K562 (cell line): ENCODE data around the gene C22orf31. TPM values are rescaled to one million over a fixed set of nuclear protein-coding genes. Genes with fewer than 3 reads are reported as not detected.

Source experiments
- ATAC-seq: fragments of 200-7000 bp; cut with Tn5 transposase; 3 replicates; pipeline ENCODE4 v1.9.1; 2020; ENCODE audit warnings: moderate library complexity
- BruUV-seq: library from RNA; stranded (reverse); fragments of 400-500 nt; replicated peaks from 2 replicates; lab custom pipeline; 2021; lab: Mats Ljungman, UMichigan
- CTCF ChIA-PET: fragments of 300-600 bp; formaldehyde crosslinking; extraction: SDS; loops from one replicate; lab custom pipeline; 2021; ENCODE audit warnings: low intra/inter-chr PET ratio; lab: Yijun Ruan, JAX
- POLR2A ChIA-PET: fragments of 300-600, 350-650 bp; sonication (Branson Sonifier 250); formaldehyde crosslinking; extraction: SDS; loops from one replicate; lab custom pipeline; 2021; ENCODE audit warnings: antibody characterized with exemption, inconsistent platforms; lab: Yijun Ruan, JAX
- DNase-seq, 4 experiments: peaks; one replicate each; pipeline versions ENCODE4 v3.0.0 to v3.0.0-alpha.2; 2011 to 2018; ENCODE audit warnings: low spot score in 3 of 4, mixed read lengths in 3 of 4; ENCODE audit errors: extremely low read depth in 1 of 4
- FAIRE-seq: peaks from 2 replicates; lab custom pipeline; 2011; peaks lifted over from hg19 to GRCh38; lab: Jason Lieb, UNC
- H2AFZ ChIP-seq: 2 replicates; pipeline ENCODE4 v1.6.0; 2011; ENCODE audit warnings: low read depth, low read length, control low read depth, inconsistent platforms
- H3K27ac ChIP-seq: fragments of 200-600 bp; 3 replicates; pipeline ENCODE4 v1.8.0; 2011; ENCODE audit warnings: low read depth, mild to moderate bottlenecking, control low read depth, inconsistent platforms, low read length, moderate library complexity, mixed read lengths; ENCODE audit errors: extremely low read depth
- H3K27me3 ChIP-seq, 2 experiments: fragments of 300-600 bp in 1 of 2; 2 replicates in 1 of 2; 3 replicates in 1 of 2; pipeline versions ENCODE4 v1.6.0 to v1.8.0; 2011; ENCODE audit warnings: inconsistent platforms in 2 of 2, low read length in 2 of 2, mild to moderate bottlenecking in 1 of 2, mixed read lengths in 1 of 2, moderate library complexity in 1 of 2; ENCODE audit not compliant: control insufficient read depth in 2 of 2, insufficient read depth in 2 of 2
- H3K36me3 ChIP-seq: fragments of 300-600 bp; 3 replicates; pipeline ENCODE4 v1.8.0; 2011; ENCODE audit warnings: mild to moderate bottlenecking, low read length, inconsistent platforms; ENCODE audit not compliant: control insufficient read depth, insufficient read depth
- H3K4me1 ChIP-seq, 2 experiments: fragments of 200-600 bp in 1 of 2; replicated peaks in 1 of 2; 2 replicates in 1 of 2; 3 replicates in 1 of 2; pipeline versions ENCODE4 v1.5.1 to v1.8.0; 2011; ENCODE audit warnings: inconsistent platforms in 2 of 2, low read length in 2 of 2, mild to moderate bottlenecking in 1 of 2, mixed read lengths in 1 of 2, moderate library complexity in 1 of 2; ENCODE audit not compliant: control insufficient read depth in 2 of 2, insufficient read depth in 2 of 2
- H3K4me2 ChIP-seq: 2 replicates; pipeline ENCODE4 v1.6.1; 2011; ENCODE audit warnings: low read length, control low read depth, inconsistent platforms, mixed read lengths; ENCODE audit not compliant: insufficient read depth
- H3K4me3 ChIP-seq: fragments of 200-600 bp; sonication (generic), shearing (Covaris generic); 2 replicates; pipeline ENCODE4 v1.5.1; 2016; ENCODE audit warnings: control low read depth, inconsistent platforms
- H3K79me2 ChIP-seq: fragments of 200-600 bp; 3 replicates; pipeline ENCODE4 v1.8.0; 2011; ENCODE audit warnings: low read length, inconsistent platforms; ENCODE audit not compliant: control insufficient read depth, insufficient read depth
- H3K9ac ChIP-seq, 2 experiments: 2 replicates each; pipeline versions ENCODE4 v1.6.0 to v1.6.1; 2011; ENCODE audit warnings: low read depth in 2 of 2, low read length in 2 of 2, control low read depth in 1 of 2, inconsistent platforms in 1 of 2, mild to moderate bottlenecking in 1 of 2, mixed read lengths in 1 of 2; ENCODE audit not compliant: insufficient read depth in 1 of 2
- H3K9me1 ChIP-seq: one replicate; pipeline ENCODE4 v1.6.0; 2011; ENCODE audit warnings: inconsistent platforms, mild to moderate bottlenecking, low read length, moderate library complexity; ENCODE audit not compliant: control insufficient read depth, insufficient read depth
- H3K9me3 ChIP-seq: replicated peaks from 2 replicates; pipeline ENCODE4 v1.5.1; 2011; ENCODE audit warnings: low read depth, low read length, inconsistent platforms; ENCODE audit not compliant: control insufficient read depth, insufficient read depth
- H4K20me1 ChIP-seq: replicated peaks from 2 replicates; pipeline ENCODE4 v1.6.1; 2011; ENCODE audit warnings: low read length, inconsistent platforms, mixed read lengths; ENCODE audit not compliant: control insufficient read depth, insufficient read depth
- MEF2D ChIP-seq: conservative IDR thresholded peaks from 2 replicates; pipeline ENCODE4 v1.6.1; 2016; ENCODE audit warnings: low read depth, missing genetic modification characterization, missing compliant biosample characterization
- RNF2 ChIP-seq: sonication (generic); IDR thresholded peaks from 2 replicates; pipeline ENCODE4 v1.6.1; 2016
- TOE1 ChIP-seq, 2 experiments: fragments of 450-650 bp in 1 of 2; sonication (generic) in 1 of 2; formaldehyde crosslinking in 1 of 2; IDR thresholded peaks; 2 replicates each; pipeline versions ENCODE4 v1.7.1 to v1.8.0; 2016 to 2022; ENCODE audit warnings: borderline replicate concordance in 2 of 2, mild to moderate bottlenecking in 2 of 2, antibody characterized with exemption in 1 of 2, inconsistent platforms in 1 of 2, low read depth in 1 of 2, missing genetic modification reagents in 1 of 2, moderate library complexity in 1 of 2
- ZEB2 ChIP-seq: fragments of 450-650 bp; IDR thresholded peaks from 2 replicates; pipeline ENCODE4 v1.6.1; 2016
- ZNF121 ChIP-seq: sonication (generic); formaldehyde crosslinking; conservative IDR thresholded peaks from 2 replicates; pipeline ENCODE4 v1.8.0; 2022; ENCODE audit warnings: missing genetic modification reagents
- ZNF354B ChIP-seq: fragments of 250-450 bp; sonication (Bioruptor Pico); IDR thresholded peaks from 2 replicates; pipeline ENCODE4 v1.4.0; 2020
- ZNF511 ChIP-seq: sonication (generic); formaldehyde crosslinking; IDR thresholded peaks from 2 replicates; pipeline ENCODE4 v1.8.0; 2022; ENCODE audit warnings: mild to moderate bottlenecking, missing genetic modification reagents
- WGBS: fragments of 100-300 bp; shearing (Covaris generic); methylation state at CpG from one replicate; pipeline ENCODE4 v1.1.6; 2016; ENCODE audit warnings: low coverage, mixed read lengths; ENCODE audit not compliant: insufficient coverage; ENCODE audit errors: missing lambda C conversion rate; 5-methylcytosine and 5-hydroxymethylcytosine counted together
- in situ Hi-C: fragments of 300-500 bp; cut with MboI; formaldehyde crosslinking; loops from 4 replicates; pipeline ENCODE4 v1.15.0; 2018; ENCODE audit warnings: inconsistent platforms, mixed read lengths
- intact Hi-C: fragments of 100-400 bp; cut with micrococcal nuclease; formaldehyde crosslinking; loops from 2 replicates; pipeline ENCODE4 v1.14.2; 2022
- polyA plus RNA-seq, 8 experiments: library from polyadenylated mRNA; depleted of rRNA in 4 of 8; stranded (reverse) in 5 of 8; unstranded in 3 of 8; fragments of >200 nt; fragmentation: Nextera tagmentation in 2 of 8; fragmentation: Illumina TruSeq in 1 of 8; extraction: Ambion mirVana in 2 of 8; extraction: Trizol in 1 of 8; gene quantifications; 2 replicates each; pipeline versions ENCODE4 v1.2.1 to v1.2.3, GENCODE V29; 2011 to 2014; ENCODE audit warnings: inconsistent platforms in 1 of 8, missing spikeins in 1 of 8
- total RNA-seq, 7 experiments: library from RNA; depleted of rRNA in 6 of 7; stranded (reverse); fragments of >200 nt in 6 of 7; fragmentation: Illumina TruSeq in 2 of 7; extraction: Trizol in 2 of 7; gene quantifications; 2 replicates each; pipeline versions ENCODE4 v1.2.1 to v1.2.3, GENCODE V29; 2011 to 2021; ENCODE audit warnings: low replicate concordance in 1 of 7

C22orf31 gene
- total and polyA plus RNA-seq, 9 of the 15 experiments (the other 6 are each of a cell fraction or from before 2014, with no cell fraction given), result not detected

GRCh38 chr22:29087012-29087411 is 25.4 kb upstream of the C22orf31 start:
- Histone ChIP-seq H3K9me1 (no peaks in the 10 kb centered on the region), H4K20me1 (no peaks in the 10 kb centered on the region), H3K36me3 (no peaks in the 10 kb centered on the region), H3K4me1 (peaks cover 0 to 31% of the 10 kb centered on the region in 2 experiments; a peak in 4 of 5 replicates), H3K79me2 (no peaks in the 10 kb centered on the region; the same call in 2 of the 3 replicates), H2AFZ (no peak overlapping the region), H3K9me3 (no peaks in the 10 kb centered on the region), H3K27ac (no peak overlapping the region), H3K4me3 (no peak overlapping the region), H3K27me3 (no peaks in the 10 kb centered on the region), H3K4me2 (no peak overlapping the region), H3K9ac (no peak overlapping the region)
- intact Hi-C loops (no loop called here), in situ Hi-C loops (no loop called here)
- no peak for FAIRE-seq
- DNase-seq, result no peak
- POLR2A ChIA-PET, result no interaction called here
- no peak for ATAC-seq
- no TSS peak for BruUV-seq
- CTCF ChIA-PET, result no interaction called here
- WGBS, result 75% methylated on average over 2 of the region's 2 CpGs
- no peak for TF ChIP-seq ZNF511
- no peak for TF ChIP-seq TOE1 (IDR thresholded peaks at IDR 0.05; ENCODE audit: borderline replicate concordance)
- no peak for TF ChIP-seq TOE1 (CRISPR knock-in tag; IDR thresholded peaks at IDR 0.05; ENCODE audit: borderline replicate concordance, low read depth)
- TF ChIP-seq ZNF354B (CRISPR knock-in tag), result no peak
- no peak for TF ChIP-seq ZEB2
- no peak for TF ChIP-seq RNF2
- TF ChIP-seq MEF2D, result no peak
- no peak for TF ChIP-seq ZNF121 (CRISPR knock-in tag)
- TF ChIP-seq, all 486 proteins: peak for 0
